CD4-positive, CD25-positive, alpha-beta regulatory T cell (primary cell): ENCODE data around the gene CPNE5. TPM values are rescaled to one million over a fixed set of nuclear protein-coding genes. Genes with fewer than 3 reads are reported as not detected.

Experiments used
- ATAC-seq, 2 donors: fragments of 150-1000 bp; cut with Tn5 transposase; one replicate each; pipeline ENCODE4 v1.10.0; 2021; ENCODE audit warnings: low read depth in 2 of 2, moderate number of reproducible peaks in 2 of 2, moderate library complexity in 1 of 2
- DNase-seq, 3 donors: peaks; one replicate each; pipeline versions ENCODE4 v3.0.0 to v3.0.0-alpha.2; 2012 to 2022; ENCODE audit warnings: mixed read lengths in 1 of 3
- H3K27ac ChIP-seq: one replicate; pipeline ENCODE4 v1.7.0; 2013; ENCODE audit warnings: mild to moderate bottlenecking, low read length; ENCODE audit not compliant: insufficient read depth, poor library complexity, severe bottlenecking
- H3K27me3 ChIP-seq: one replicate; pipeline ENCODE4 v1.7.0; 2013; ENCODE audit warnings: low read length; ENCODE audit not compliant: control insufficient read depth, insufficient read depth
- H3K36me3 ChIP-seq: one replicate; pipeline ENCODE4 v1.7.0; 2013; ENCODE audit warnings: mild to moderate bottlenecking, low read length, moderate library complexity; ENCODE audit not compliant: control insufficient read depth, insufficient read depth
- H3K4me1 ChIP-seq: 2 replicates; pipeline ENCODE4 v1.7.0; 2013; ENCODE audit warnings: mild to moderate bottlenecking, low read length; ENCODE audit not compliant: insufficient read depth, control insufficient read depth, poor library complexity, severe bottlenecking
- H3K4me3 ChIP-seq: one replicate; pipeline ENCODE4 v1.7.0; 2013; ENCODE audit warnings: low read depth, mild to moderate bottlenecking, low read length, moderate library complexity
- H3K9me3 ChIP-seq, 2 experiments: 1 replicate in 1 of 2; 2 replicates in 1 of 2; pipeline ENCODE4 v1.7.0; 2013; ENCODE audit warnings: low read length in 2 of 2, mild to moderate bottlenecking in 1 of 2, moderate library complexity in 1 of 2; ENCODE audit not compliant: control insufficient read depth in 2 of 2
- H3K27ac Mint-ChIP-seq, 3 donors: one replicate each; pipeline ENCODE4 v1.8.0; 2020 to 2022; ENCODE audit warnings: mild to moderate bottlenecking in 3 of 3, mixed read lengths in 3 of 3, moderate library complexity in 2 of 3
- H3K27me3 Mint-ChIP-seq: one replicate; pipeline ENCODE4 v1.8.0; 2022; ENCODE audit warnings: mild to moderate bottlenecking, mixed read lengths
- H3K36me3 Mint-ChIP-seq: one replicate; pipeline ENCODE4 v1.8.0; 2020; ENCODE audit warnings: mixed read lengths
- H3K4me1 Mint-ChIP-seq, 4 donors: one replicate each; pipeline ENCODE4 v1.8.0; 2020 to 2022; ENCODE audit warnings: mixed read lengths in 4 of 4, mild to moderate bottlenecking in 1 of 4
- H3K4me3 Mint-ChIP-seq, 4 donors: one replicate each; pipeline ENCODE4 v1.8.0; 2020 to 2022; ENCODE audit warnings: mild to moderate bottlenecking in 4 of 4, mixed read lengths in 4 of 4, moderate library complexity in 3 of 4
- H3K9me3 Mint-ChIP-seq, 7 donors: one replicate each; pipeline ENCODE4 v1.8.0; 2020 to 2022; ENCODE audit warnings: mixed read lengths in 7 of 7, mild to moderate bottlenecking in 3 of 7, moderate library complexity in 2 of 7
- polyA plus RNA-seq, 4 donors: library from polyadenylated mRNA; unstranded; fragments of 300-500 nt; fragmentation: Illumina TruSeq; gene quantifications; one replicate each; pipeline ENCODE4 v1.2.3, GENCODE V29; 2021
- total RNA-seq: library from RNA; stranded (reverse); gene quantifications from one replicate; pipeline ENCODE4 v1.2.3, GENCODE V29; 2022

The CPNE5 gene
- total and polyA plus RNA-seq, 5 donors from 2014 or later = 0.16 to 4.3 (median 0.83) TPM

DNA sequence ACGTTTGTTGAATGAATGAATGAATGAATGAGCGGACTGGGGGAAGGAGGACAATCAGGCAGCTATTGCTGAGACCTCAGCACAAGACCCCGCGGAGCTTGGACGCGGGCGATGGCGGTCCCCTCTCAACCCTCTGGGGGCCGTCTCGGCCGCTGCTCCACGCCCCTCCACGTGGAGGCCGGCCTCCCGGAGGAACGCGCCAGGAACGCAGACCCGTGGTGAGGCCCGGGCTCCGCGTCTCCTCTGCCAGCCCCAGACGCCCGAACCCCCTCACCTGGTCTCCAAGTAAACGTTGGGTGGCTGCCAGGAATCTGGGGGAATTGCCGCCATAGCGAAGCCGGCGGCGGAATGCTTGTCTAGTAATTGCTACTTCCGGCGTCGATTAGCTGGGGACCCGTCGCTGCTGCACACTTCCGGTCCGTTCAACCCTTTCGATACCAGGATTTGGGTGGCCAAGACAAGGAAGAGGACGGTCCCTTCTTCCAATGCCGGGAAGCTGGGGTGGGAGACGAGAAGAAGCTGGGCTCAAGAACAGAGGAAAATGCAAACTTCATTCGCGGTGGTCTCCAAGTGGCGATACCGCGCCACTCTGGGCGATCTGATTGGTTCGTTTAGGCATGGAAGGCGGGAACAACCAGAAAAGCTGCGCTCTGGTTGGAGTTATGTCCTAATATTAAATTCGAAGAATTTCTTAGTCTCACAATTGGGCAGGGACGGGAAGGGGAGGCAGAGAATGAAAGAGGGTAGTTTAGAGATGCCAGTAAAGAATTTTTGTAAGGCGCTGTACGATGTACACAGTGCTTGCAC is 35.4 kb upstream of the CPNE5 start, which contains the start of gene PPIL1:
Gene PPIL1, minus strand, starts transcription at position 361 of the 807 bp plus-strand sequence. Its CDS starts 31 bp downstream, at position 330.
- peaks cover 17 to 48% (median 35%) of the 10 kb centered on the region in 4 donors for H3K4me1 Mint-ChIP-seq
- ATAC-seq (peak; percentile 91), DNase-seq (peak; percentile 81 to 93 (median 92))
- no peaks in the 10 kb centered on the region for H3K27me3 ChIP-seq
- peaks cover 14% of the 10 kb centered on the region for H3K4me1 ChIP-seq
- peak within 1 kb of the TSS; percentile 75 for H3K27ac ChIP-seq
- peaks cover 18% of the 10 kb centered on the region for H3K36me3 Mint-ChIP-seq
- peaks cover 11% of the 10 kb centered on the region for H3K36me3 ChIP-seq
- no peaks in the 10 kb centered on the region for H3K9me3 ChIP-seq
- no peaks in the 10 kb centered on the region for H3K9me3 Mint-ChIP-seq
- H3K27ac Mint-ChIP-seq = peak within 1 kb of the TSS; percentile 98 to 100 (median 99)
- peak within 1 kb of the TSS; percentile 95 to 99 (median 96) for H3K4me3 Mint-ChIP-seq
- peaks cover 14% of the 10 kb centered on the region for H3K27me3 Mint-ChIP-seq
- peak within 1 kb of the TSS; percentile 99 for H3K4me3 ChIP-seq

DNA sequence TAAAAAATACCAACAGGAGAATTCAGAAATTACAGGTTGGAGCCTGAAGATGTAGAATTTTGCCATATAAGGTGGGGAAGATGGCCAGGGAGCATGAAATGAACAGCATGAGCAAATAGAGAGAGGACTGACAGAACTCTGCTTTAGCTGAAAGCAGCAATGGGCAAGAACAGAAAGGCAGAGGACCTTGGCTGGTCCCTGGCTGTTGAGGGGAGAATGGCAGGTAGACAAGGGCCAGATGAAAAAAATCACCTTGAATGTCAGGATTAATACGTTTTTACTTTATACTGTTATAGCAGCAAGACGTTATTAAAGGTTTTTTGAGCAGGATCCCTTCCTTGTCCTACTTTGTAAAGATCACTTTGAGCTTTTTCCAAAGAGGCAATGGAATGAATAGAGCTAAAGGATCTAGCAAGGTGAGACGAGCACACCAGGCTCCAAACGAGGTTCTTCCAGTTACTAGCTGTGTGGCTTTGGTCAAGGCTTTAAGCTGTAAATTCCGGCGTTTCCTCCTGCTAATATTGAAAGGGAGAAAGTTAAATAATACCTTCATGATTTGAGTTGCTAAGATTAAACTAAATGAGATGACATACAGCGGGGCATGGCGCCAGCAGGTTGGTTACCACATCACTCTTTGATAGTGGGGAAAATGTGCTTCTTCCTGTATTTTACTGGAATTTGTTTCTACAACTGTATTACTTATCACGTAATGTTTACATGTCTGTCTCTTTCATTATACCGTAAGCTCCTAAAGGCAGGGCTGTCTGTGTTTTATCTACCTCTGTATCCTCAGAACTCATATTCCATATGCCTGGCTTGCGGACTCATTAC is 34.6 kb upstream of the CPNE5 start:
- peaks cover 16% of the 10 kb centered on the region for H3K36me3 ChIP-seq
- peak overlapping the region; percentile 75 for H3K27ac ChIP-seq
- peaks cover 14% of the 10 kb centered on the region for H3K27me3 Mint-ChIP-seq
- H3K36me3 Mint-ChIP-seq = peaks cover 18% of the 10 kb centered on the region
- H3K27me3 ChIP-seq = no peaks in the 10 kb centered on the region
- no peak for ATAC-seq
- peak overlapping the region; percentile 83 to 100 (median 98) for H3K27ac Mint-ChIP-seq
- peak overlapping the region; percentile 99 for H3K4me3 ChIP-seq
- no peaks in the 10 kb centered on the region for H3K9me3 ChIP-seq
- DNase-seq = peak in 1 of 3 donors; percentile 46
- no peaks in the 10 kb centered on the region for H3K9me3 Mint-ChIP-seq
- peak overlapping the region; percentile 91 to 99 (median 96) for H3K4me3 Mint-ChIP-seq
- H3K4me1 Mint-ChIP-seq = peaks cover 17 to 51% (median 35%) of the 10 kb centered on the region in 4 donors
- peaks cover 14% of the 10 kb centered on the region for H3K4me1 ChIP-seq

- Mint-ChIP-seq H3K27ac (peak overlapping the region in 1 of 3 donors; percentile 98), H3K36me3 (peaks cover 20% of the 10 kb centered on the region), H3K4me1 (peaks cover 19 to 54% (median 39%) of the 10 kb centered on the region in 4 donors), H3K4me3 (peak overlapping the region; percentile 91 to 99 (median 96)), H3K27me3 (peaks cover 9% of the 10 kb centered on the region), H3K9me3 (no peaks in the 10 kb centered on the region)
- Histone ChIP-seq H3K4me1 (peaks cover 14% of the 10 kb centered on the region), H3K9me3 (no peaks in the 10 kb centered on the region), H3K27me3 (no peaks in the 10 kb centered on the region), H3K27ac (no peak overlapping the region), H3K4me3 (peak overlapping the region; percentile 99), H3K36me3 (peaks cover 16% of the 10 kb centered on the region)
- no peak for DNase-seq
- ATAC-seq = no peak
Measured at GRCh38 chr6:36873115-36873514, 33.9 kb upstream of the CPNE5 start.

DNA sequence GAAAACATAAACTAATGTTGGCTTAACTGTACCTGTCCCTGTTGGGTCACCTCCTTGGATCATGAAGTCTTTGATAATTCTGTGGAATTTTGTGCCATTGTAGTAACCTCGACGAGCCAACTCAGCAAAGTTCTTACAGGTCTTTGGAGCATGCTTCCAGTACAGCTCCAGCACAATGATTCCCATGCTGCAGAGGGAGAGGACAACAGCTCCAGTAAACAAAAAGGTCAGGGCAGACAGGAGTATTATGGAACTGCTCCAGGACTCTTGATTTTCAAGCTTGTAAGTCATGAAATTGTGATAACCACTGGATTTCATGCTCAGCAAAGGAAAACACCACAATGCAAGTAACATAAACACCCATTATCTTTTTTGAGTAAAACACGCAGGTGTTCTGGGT is 32.4 kb upstream of the CPNE5 start:
- Mint-ChIP-seq H3K4me1 (peaks cover 25 to 69% (median 50%) of the 10 kb centered on the region in 4 donors), H3K27me3 (peaks cover 5% of the 10 kb centered on the region), H3K4me3 (peak overlapping the region in 1 of 4 donors; percentile 65), H3K36me3 (peaks cover 31% of the 10 kb centered on the region), H3K27ac (no peak overlapping the region), H3K9me3 (no peaks in the 10 kb centered on the region)
- Histone ChIP-seq H3K36me3 (peaks cover 18% of the 10 kb centered on the region), H3K27ac (no peak overlapping the region), H3K4me1 (peaks cover 19% of the 10 kb centered on the region), H3K27me3 (no peaks in the 10 kb centered on the region), H3K9me3 (no peaks in the 10 kb centered on the region), H3K4me3 (no peak overlapping the region)
- DNase-seq = no peak
- no peak for ATAC-seq

DNA sequence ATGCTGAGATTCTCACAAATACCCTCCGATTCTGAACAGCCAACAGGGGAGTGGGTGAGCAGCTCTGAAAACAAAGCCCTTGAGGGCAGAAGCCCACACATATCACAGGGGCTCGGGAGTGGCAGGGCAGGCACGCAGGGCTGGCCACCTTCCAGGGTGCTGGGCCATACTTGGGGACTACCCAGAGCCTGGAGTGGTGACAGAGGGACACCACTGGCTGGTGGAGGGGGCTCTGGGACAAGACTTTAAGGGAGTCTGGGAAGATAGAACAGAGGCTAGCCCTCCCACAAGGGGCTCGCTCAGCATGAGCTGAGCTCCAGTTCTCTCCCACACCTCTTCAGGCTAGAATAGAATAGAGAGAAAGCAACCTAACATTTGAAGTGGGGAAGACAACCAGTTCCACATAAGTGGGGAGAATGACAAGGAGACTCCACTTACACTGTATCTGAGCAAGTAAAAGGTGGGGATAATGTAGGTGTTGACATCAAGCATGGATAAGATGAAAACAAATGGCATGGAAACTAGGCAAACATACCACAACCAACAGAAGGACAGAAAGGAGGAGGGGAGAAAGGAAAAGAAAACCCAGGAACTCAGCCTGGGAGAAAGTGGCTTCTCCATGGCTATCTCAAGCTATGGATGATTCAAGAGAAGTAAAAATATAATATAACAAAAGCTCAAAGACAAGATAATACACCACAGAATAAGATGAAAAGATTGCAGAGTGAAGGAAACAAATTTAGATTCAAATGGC is 28.4 kb upstream of the CPNE5 start:
- H3K4me1 ChIP-seq = peaks cover 23% of the 10 kb centered on the region
- DNase-seq (no peak), ATAC-seq (no peak)
- no peaks in the 10 kb centered on the region for H3K9me3 ChIP-seq
- H3K27me3 Mint-ChIP-seq = no peaks in the 10 kb centered on the region
- H3K27ac Mint-ChIP-seq = peak overlapping the region in 2 of 3 donors; percentile 26 to 92
- no peak overlapping the region for H3K27ac ChIP-seq
- peaks cover 56% of the 10 kb centered on the region for H3K36me3 Mint-ChIP-seq
- H3K27me3 ChIP-seq = no peaks in the 10 kb centered on the region
- peak overlapping the region in 2 of 4 donors; percentile 41 to 64 for H3K4me3 Mint-ChIP-seq
- no peak overlapping the region for H3K4me3 ChIP-seq
- H3K4me1 Mint-ChIP-seq = peaks cover 23 to 75% (median 62%) of the 10 kb centered on the region in 4 donors
- H3K9me3 Mint-ChIP-seq = no peaks in the 10 kb centered on the region
- H3K36me3 ChIP-seq = peaks cover 27% of the 10 kb centered on the region

DNA sequence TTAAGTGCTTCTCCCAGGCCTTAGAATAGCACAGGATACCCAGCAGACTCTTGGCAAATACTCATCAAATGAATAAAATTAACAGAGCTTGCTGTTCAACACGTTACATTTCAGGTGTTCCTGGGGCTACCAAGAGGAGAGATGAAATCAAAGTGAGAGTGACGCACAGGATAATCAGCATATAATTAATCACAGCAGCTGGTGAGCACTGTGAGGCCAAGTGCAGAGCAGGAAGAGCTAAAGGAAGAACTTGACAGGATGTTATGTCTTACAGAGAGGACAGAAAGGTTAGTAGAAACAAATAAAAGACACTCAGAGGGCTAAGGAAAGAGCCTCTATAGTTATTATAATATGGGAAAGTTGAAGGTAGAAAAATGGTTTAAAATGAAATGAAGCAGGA is 26.6 kb upstream of the CPNE5 start:
- H3K4me1 ChIP-seq = peaks cover 23% of the 10 kb centered on the region
- H3K27me3 ChIP-seq = no peaks in the 10 kb centered on the region
- Mint-ChIP-seq H3K9me3 (no peaks in the 10 kb centered on the region), H3K36me3 (peaks cover 52% of the 10 kb centered on the region), H3K4me1 (peaks cover 24 to 67% (median 59%) of the 10 kb centered on the region in 4 donors), H3K27ac (peak overlapping the region; percentile 62 to 92 (median 88)), H3K27me3 (no peaks in the 10 kb centered on the region), H3K4me3 (peak overlapping the region; percentile 60 to 82 (median 64))
- ATAC-seq (peak; percentile 94 to 98), DNase-seq (peak in 2 of 3 donors; percentile 51 to 76)
- H3K27ac ChIP-seq = peak overlapping the region; percentile 51
- peaks cover 25% of the 10 kb centered on the region for H3K36me3 ChIP-seq
- H3K4me3 ChIP-seq = peak overlapping the region; percentile 41
- H3K9me3 ChIP-seq = no peaks in the 10 kb centered on the region
